Vein endothelial cell (primary cell): ENCODE measurements around the gene FOXE1. TPM values are rescaled to one million over a fixed set of nuclear protein-coding genes. Genes with fewer than 3 reads are reported as not detected.

Source experiments
- total RNA-seq: library from RNA; depleted of rRNA; stranded (reverse); fragments of >200 nt; gene quantifications from 2 replicates; pipeline ENCODE4 v1.2.3, GENCODE V29; 2012

FOXE1 gene
- total RNA-seq = not detected in 2 replicates

GRCh38 chr9:97853056-97853843, at the start of gene FOXE1:
TSS of gene FOXE1 (plus strand) at chr9:97853226. CDS start at chr9:97853915, 689 bp downstream.

Other genes with a start within 250 kb of the FOXE1 start
- 11.0 and 12.7 TPM in 2 replicates for gene TSTD2, start 219.9 kb upstream of the FOXE1 start, total RNA-seq
- gene NCBP1, start 219.4 kb upstream of the FOXE1 start, total RNA-seq = 38.2 and 41.7 TPM in 2 replicates
- gene XPA, start 155.9 kb upstream of the FOXE1 start, total RNA-seq = 8.8 and 9.5 TPM in 2 replicates
- 14.5 and 15.0 TPM in 2 replicates for gene TRMO, start 69.3 kb downstream of the FOXE1 start, total RNA-seq
- gene HEMGN, start 84.9 kb downstream of the FOXE1 start, total RNA-seq = not detected in 2 replicates
- gene ANP32B, start 130.1 kb downstream of the FOXE1 start, total RNA-seq = 8.5 and 10.5 TPM in 2 replicates
- gene NANS, start 203.5 kb downstream of the FOXE1 start, total RNA-seq = 79.4 and 91.4 TPM in 2 replicates